GM19035 (cell line): ENCODE data around the gene PRKCA.
"Not testable (repeated sequence)": the region's sequence is repeated elsewhere in the genome, so short reads cannot be mapped to it uniquely, and the experiment has no call there.

Experiments used
- ATAC-seq: cut with Tn5 transposase; IDR thresholded peaks from one replicate; pipeline ENCODE4 v1.9.1; 2021; ENCODE audit not compliant: unreplicated experiment

The PRKCA gene

GRCh38 chr17:66287911-66288310, 14.5 kb upstream of the PRKCA start:
- ATAC-seq: no peak

GRCh38 chr17:66290101-66290722, 12.2 kb upstream of the PRKCA start:
- no peak for ATAC-seq

- ATAC-seq: no peak
Observed at GRCh38 chr17:66292353-66292752, 10.1 kb upstream of the PRKCA start.

- no peak for ATAC-seq
Observed at GRCh38 chr17:66296289-66296725, 6.1 kb upstream of the PRKCA start.

GRCh38 chr17:66297443-66297842, 5.0 kb upstream of the PRKCA start:
- not testable (repeated sequence) for ATAC-seq

- ATAC-seq: no peak
Observed at GRCh38 chr17:66299711-66300110, 2.7 kb upstream of the PRKCA start.

GRCh38 chr17:66300956-66301355, 1.5 kb upstream of the PRKCA start:
- ATAC-seq: no peak

GRCh38 chr17:66301367-66301863, 998 bp upstream of the PRKCA start:
- ATAC-seq: no peak

- peak; percentile 36 for ATAC-seq
Observed at GRCh38 chr17:66302761-66303626, 581 bp downstream of the PRKCA start.

GRCh38 chr17:66304304-66305174, 2.1 kb downstream of the PRKCA start:
- ATAC-seq: no peak

- no peak for ATAC-seq
Observed at GRCh38 chr17:66306446-66306845, 4.0 kb downstream of the PRKCA start.

GRCh38 chr17:66307257-66307656, 4.8 kb downstream of the PRKCA start:
- ATAC-seq: no peak

- no peak for ATAC-seq
Observed at GRCh38 chr17:66308856-66309255, 6.4 kb downstream of the PRKCA start.

GRCh38 chr17:66309793-66310192, 7.4 kb downstream of the PRKCA start:
- no peak for ATAC-seq

GRCh38 chr17:66310528-66311148, 8.2 kb downstream of the PRKCA start:
- no peak for ATAC-seq

GRCh38 chr17:66312912-66313311, 10.5 kb downstream of the PRKCA start:
- ATAC-seq: no peak

GRCh38 chr17:66313325-66313724, 10.9 kb downstream of the PRKCA start:
- ATAC-seq: no peak

GRCh38 chr17:66313995-66314659, 11.7 kb downstream of the PRKCA start:
- ATAC-seq: no peak

- no peak for ATAC-seq
Observed at GRCh38 chr17:66317629-66318028, 15.2 kb downstream of the PRKCA start.

- ATAC-seq: no peak
Observed at GRCh38 chr17:66319226-66319625, 16.8 kb downstream of the PRKCA start.
